Ishikawa (cell line): ENCODE results near the gene ZNF860.

ENCODE experiments used
- EGR1 ChIP-seq: IDR thresholded peaks from 2 replicates; pipeline ENCODE4 v1.6.1; 2012
- EP300 ChIP-seq: IDR thresholded peaks from 2 replicates; pipeline ENCODE4 v1.6.1; 2012; ENCODE audit warnings: borderline replicate concordance
- FOXM1 ChIP-seq: IDR thresholded peaks from 2 replicates; pipeline ENCODE4 v1.6.1; 2012; ENCODE audit warnings: low read depth, borderline replicate concordance
- TAF1 ChIP-seq: IDR thresholded peaks from 2 replicates; pipeline ENCODE4 v1.6.1; 2012; ENCODE audit warnings: low read depth, mild to moderate bottlenecking
- TEAD4 ChIP-seq: IDR thresholded peaks from 2 replicates; pipeline ENCODE4 v1.6.1; 2012
- YY1 ChIP-seq: IDR thresholded peaks from 2 replicates; pipeline ENCODE4 v1.6.1; 2012; ENCODE audit warnings: low read depth
- TF ChIP-seq, protein P1 (sequence below): IDR thresholded peaks from 2 replicates; pipeline ENCODE4 v1.6.1; 2012; ENCODE audit warnings: low read depth, mild to moderate bottlenecking
- TF ChIP-seq, protein P2 (sequence below): IDR thresholded peaks from 2 replicates; pipeline ENCODE4 v1.6.1; 2012

DNA sequence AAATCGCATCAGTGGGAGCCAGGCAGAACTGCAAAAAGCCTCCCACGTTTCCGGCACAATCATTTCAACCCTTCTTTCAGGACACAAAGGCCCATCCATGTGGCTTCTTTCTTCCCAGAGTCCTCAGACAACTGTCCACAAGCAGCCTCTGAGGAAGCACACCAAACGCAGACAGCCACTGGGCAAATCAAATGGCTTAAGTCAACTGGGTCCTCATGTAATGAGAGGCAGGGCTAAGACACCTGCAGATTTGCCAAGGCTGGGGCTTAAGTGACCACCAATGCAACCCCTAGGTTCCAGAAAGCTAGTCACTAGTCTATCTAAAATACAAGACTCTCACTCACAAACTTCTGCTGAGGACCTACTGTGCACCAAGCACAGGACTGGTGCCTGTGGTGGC is 8.5 kb upstream of the ZNF860 start:
- TF ChIP-seq EGR1 (no peak), EP300 (no peak), FOXM1 (no peak), TEAD4 (no peak), TAF1 (no peak), YY1 (no peak)
- TF ChIP-seq, protein P1, sequence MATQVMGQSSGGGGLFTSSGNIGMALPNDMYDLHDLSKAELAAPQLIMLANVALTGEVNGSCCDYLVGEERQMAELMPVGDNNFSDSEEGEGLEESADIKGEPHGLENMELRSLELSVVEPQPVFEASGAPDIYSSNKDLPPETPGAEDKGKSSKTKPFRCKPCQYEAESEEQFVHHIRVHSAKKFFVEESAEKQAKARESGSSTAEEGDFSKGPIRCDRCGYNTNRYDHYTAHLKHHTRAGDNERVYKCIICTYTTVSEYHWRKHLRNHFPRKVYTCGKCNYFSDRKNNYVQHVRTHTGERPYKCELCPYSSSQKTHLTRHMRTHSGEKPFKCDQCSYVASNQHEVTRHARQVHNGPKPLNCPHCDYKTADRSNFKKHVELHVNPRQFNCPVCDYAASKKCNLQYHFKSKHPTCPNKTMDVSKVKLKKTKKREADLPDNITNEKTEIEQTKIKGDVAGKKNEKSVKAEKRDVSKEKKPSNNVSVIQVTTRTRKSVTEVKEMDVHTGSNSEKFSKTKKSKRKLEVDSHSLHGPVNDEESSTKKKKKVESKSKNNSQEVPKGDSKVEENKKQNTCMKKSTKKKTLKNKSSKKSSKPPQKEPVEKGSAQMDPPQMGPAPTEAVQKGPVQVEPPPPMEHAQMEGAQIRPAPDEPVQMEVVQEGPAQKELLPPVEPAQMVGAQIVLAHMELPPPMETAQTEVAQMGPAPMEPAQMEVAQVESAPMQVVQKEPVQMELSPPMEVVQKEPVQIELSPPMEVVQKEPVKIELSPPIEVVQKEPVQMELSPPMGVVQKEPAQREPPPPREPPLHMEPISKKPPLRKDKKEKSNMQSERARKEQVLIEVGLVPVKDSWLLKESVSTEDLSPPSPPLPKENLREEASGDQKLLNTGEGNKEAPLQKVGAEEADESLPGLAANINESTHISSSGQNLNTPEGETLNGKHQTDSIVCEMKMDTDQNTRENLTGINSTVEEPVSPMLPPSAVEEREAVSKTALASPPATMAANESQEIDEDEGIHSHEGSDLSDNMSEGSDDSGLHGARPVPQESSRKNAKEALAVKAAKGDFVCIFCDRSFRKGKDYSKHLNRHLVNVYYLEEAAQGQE: no peak
- TF ChIP-seq, protein P2, sequence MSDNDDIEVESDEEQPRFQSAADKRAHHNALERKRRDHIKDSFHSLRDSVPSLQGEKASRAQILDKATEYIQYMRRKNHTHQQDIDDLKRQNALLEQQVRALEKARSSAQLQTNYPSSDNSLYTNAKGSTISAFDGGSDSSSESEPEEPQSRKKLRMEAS: no peak
